ENCODE results near the gene BMPER.

Gene BMPER

DNA sequence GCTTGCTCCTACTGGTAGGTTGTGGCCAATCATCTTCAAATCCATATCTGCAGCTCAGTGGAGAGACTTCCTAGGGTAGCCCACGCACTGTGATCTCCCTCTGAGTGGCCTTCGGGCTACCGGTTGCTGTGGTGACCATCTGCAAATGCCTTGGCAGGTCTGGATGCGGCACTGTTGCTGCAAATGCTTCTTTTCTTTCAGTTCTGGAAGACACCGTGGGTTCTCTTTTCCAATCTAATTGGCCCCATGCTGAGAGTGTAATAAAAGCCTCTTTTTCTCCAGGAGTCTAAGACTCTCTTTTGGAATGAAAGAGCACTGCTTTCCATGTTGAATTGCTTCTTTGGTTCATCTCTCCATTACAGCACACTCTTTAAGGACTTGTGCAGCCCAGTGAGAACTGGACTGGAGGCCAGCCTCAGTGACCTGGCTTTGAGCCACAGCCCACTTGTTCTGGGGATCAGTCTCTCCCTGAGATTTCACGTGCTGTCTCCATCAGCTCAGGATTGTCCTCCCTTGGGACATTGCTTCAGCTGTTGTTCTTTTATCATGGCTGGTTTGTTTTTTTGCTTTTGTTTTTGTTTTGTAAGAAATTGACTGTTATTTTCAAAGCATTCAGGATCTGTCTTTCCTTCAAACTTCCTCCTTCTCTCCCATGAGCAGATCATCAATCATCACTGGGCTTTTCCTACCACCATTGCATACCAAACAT, 286.6 kb downstream of the BMPER start:
- DNase-seq: no peak

DNA sequence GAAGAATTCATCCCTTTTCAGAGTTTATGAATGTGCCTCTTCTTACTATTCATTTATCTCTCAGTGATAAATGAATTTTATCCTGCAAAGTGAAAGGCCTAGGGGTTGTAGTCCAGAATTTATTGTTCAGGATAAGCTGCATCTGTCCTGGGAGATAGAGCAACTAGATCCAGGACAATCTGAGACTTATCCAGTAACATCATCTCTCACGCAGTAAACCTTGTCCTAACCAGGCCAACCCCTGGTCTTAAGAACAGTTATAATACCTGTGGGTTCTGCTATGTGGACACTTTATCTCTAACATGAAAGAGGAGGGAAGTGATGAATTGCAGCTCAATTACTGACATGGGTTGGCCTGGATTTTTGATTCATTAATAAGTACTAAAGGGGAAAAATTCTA, 287.6 kb downstream of the BMPER start:
- DNase-seq: no peak

DNA sequence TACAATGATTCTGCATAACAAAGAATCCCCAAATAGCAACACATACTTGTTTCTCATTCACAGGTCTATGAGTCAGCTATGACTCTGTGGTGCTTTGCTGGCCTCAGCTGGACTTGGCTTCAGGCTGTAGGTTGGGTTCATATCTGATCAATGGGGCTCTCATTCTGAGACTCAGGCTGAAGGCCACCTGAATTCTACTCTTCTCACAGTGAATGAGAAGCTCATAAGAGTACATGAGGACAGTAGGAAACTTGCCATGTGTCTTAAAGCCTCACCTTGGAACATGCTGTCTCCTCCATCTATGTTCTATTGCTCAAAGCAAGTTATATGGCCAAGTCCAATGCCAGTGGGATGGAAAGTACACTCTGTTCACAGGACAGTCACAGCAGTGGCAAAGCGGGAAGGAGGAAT, 292.9 kb downstream of the BMPER start:
- DNase-seq: no peak
